DND-41 (cell line): Measurements from ENCODE around the gene SLC25A51.

Experiments
- CTCF ChIP-seq: IDR thresholded peaks from 2 replicates; pipeline ENCODE4 v1.5.1; 2012; ENCODE audit warnings: borderline replicate concordance, low read length, moderate library complexity, mild to moderate bottlenecking; ENCODE audit not compliant: poor library complexity, severe bottlenecking; ENCODE audit errors: extremely low read depth
- EZH2 ChIP-seq: IDR thresholded peaks from 3 replicates; pipeline ENCODE4 v1.6.1; 2012; ENCODE audit warnings: borderline replicate concordance, low read depth, mild to moderate bottlenecking, moderate library complexity, low read length, inconsistent platforms; ENCODE audit not compliant: severe bottlenecking

GRCh38 chr9:37939575-37940095 lies 35.7 kb upstream of the SLC25A51 start:
- TF ChIP-seq CTCF, result no peak
- no peak for TF ChIP-seq EZH2
